DOHH2 (cell line): ENCODE measurements around the gene KCNQ1OT1.

ENCODE experiments used
- H3F3A ChIP-seq: fragments of 200-600 bp; sonication (generic), shearing (Covaris generic); 2 replicates; pipeline ENCODE4 v1.6.0; 2016; ENCODE audit warnings: antibody characterized with exemption, mild to moderate bottlenecking; ENCODE audit not compliant: control insufficient read depth, insufficient read depth
- H3K27ac ChIP-seq: fragments of 200-600 bp; sonication (generic); 2 replicates; pipeline ENCODE4 v1.5.1; 2014; ENCODE audit warnings: low read depth, mild to moderate bottlenecking, low read length, moderate library complexity
- H3K27me3 ChIP-seq: fragments of 200-600 bp; sonication (generic); 2 replicates; pipeline ENCODE4 v1.6.1; 2014; ENCODE audit warnings: mild to moderate bottlenecking, low read length, mixed read lengths; ENCODE audit not compliant: control insufficient read depth
- H3K36me3 ChIP-seq: fragments of 200-600 bp; sonication (generic); 2 replicates; pipeline ENCODE4 v1.6.1; 2014; ENCODE audit warnings: mild to moderate bottlenecking, low read length, moderate library complexity, mixed read lengths; ENCODE audit not compliant: control insufficient read depth
- H3K4me1 ChIP-seq: fragments of 200-600 bp; sonication (generic); 2 replicates; pipeline ENCODE4 v1.6.1; 2014; ENCODE audit warnings: mild to moderate bottlenecking, low read length, mixed read lengths; ENCODE audit not compliant: control insufficient read depth
- H3K4me2 ChIP-seq: fragments of 200-600 bp; sonication (generic); 2 replicates; pipeline ENCODE4 v1.6.0; 2014; ENCODE audit warnings: mild to moderate bottlenecking, low read length, moderate library complexity
- H3K4me3 ChIP-seq: fragments of 200-600 bp; sonication (generic); 2 replicates; pipeline ENCODE4 v1.5.1; 2014; ENCODE audit warnings: mild to moderate bottlenecking, low read length, mixed read lengths
- H3K79me2 ChIP-seq: fragments of 200-600 bp; sonication (generic); 2 replicates; pipeline ENCODE4 v1.6.1; 2014; ENCODE audit warnings: mild to moderate bottlenecking, low read length, mixed read lengths; ENCODE audit not compliant: control insufficient read depth
- H3K9me2 ChIP-seq: fragments of 200-600 bp; sonication (generic); replicated peaks from 2 replicates; pipeline ENCODE4 v1.6.1; 2014; ENCODE audit warnings: mild to moderate bottlenecking, low read length, mixed read lengths; ENCODE audit not compliant: control insufficient read depth
- H3K9me3 ChIP-seq: fragments of 200-600 bp; sonication (generic); 2 replicates; pipeline ENCODE4 v1.6.1; 2014; ENCODE audit warnings: antibody characterized with exemption, low read length, mixed read lengths; ENCODE audit not compliant: control insufficient read depth, insufficient read depth
- H4K20me1 ChIP-seq: fragments of 200-600 bp; sonication (generic); 2 replicates; pipeline ENCODE4 v1.6.0; 2014; ENCODE audit warnings: low read depth, mild to moderate bottlenecking, antibody characterized with exemption, low read length, moderate library complexity; ENCODE audit not compliant: control insufficient read depth, insufficient read depth
- CTCF ChIP-seq: fragments of 200-600 bp; sonication (generic); IDR thresholded peaks from one replicate; pipeline ENCODE4 v1.5.1; 2014; ENCODE audit warnings: antibody characterized with exemption, mild to moderate bottlenecking, low read depth, low read length; ENCODE audit not compliant: poor library complexity, severe bottlenecking
- EZH2phosphoT487 ChIP-seq: fragments of 200-600 bp; sonication (generic); IDR thresholded peaks from 2 replicates; pipeline ENCODE4 v1.6.1; 2017; ENCODE audit warnings: borderline replicate concordance, mild to moderate bottlenecking, antibody characterized with exemption, low read length, moderate library complexity, mixed read lengths

KCNQ1OT1 gene

GRCh38 chr11:2579315-2580060 lies 120.3 kb downstream of the KCNQ1OT1 start:
- Histone ChIP-seq H3K36me3 (no peaks in the 10 kb centered on the region), H3K4me3 (no peak overlapping the region), H4K20me1 (no peaks in the 10 kb centered on the region), H3K27ac (no peak overlapping the region), H3K4me2 (no peak overlapping the region), H3K79me2 (no peaks in the 10 kb centered on the region), H3K4me1 (no peaks in the 10 kb centered on the region), H3F3A (no peaks in the 10 kb centered on the region), H3K9me3 (no peaks in the 10 kb centered on the region), H3K27me3 (no peaks in the 10 kb centered on the region), H3K9me2 (no peaks in the 10 kb centered on the region)
- no peak for TF ChIP-seq EZH2phosphoT487
- no peak for TF ChIP-seq CTCF

GRCh38 chr11:2578929-2579270 lies 120.9 kb downstream of the KCNQ1OT1 start:
- H4K20me1 ChIP-seq = no peaks in the 10 kb centered on the region
- TF ChIP-seq CTCF (no peak), EZH2phosphoT487 (no peak)

DNA sequence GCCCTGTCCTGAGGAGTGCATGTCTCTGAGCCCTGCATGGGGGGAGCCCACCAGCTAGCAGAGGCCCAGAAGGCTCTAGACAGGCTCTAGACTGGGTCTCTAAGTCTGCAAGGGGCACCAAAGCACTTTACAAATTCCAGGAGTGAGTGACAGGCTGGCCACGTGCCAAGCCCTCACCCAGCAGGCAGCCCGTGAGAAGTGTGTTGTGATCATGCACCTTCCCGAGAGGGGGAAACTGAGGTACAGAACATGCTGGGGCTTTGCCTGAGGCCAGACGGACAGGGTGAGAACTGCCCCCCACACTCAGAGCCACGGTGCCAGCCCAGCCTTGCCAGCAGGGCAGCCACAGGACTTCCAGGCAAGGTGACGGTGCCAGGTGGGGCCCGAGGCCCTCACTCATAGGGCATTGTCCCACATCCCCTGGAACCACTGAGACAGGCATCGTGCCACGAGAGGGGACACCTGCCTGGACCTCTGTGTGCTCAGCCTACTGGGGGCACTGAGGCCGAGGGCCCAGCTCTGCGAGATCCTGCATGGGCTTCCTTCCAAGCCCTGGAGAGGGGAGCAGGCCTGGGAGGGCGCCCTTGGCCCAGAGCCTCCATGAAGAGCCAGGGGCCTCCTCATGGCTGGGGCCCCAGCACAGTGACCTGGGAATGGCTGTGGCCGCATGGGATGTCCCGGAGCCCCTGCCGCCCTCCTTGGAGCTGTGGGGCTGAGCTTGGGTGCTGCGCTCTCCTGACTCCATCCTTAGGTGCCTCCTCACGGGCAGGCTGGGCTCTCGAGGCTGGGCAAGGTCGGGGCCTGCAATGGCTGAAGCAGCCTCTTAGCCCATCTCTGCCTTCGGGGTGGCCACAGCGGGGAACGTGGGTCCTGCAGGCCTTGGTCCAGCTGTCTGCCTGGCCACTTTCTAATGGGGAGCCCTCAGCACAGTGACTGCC lies 121.5 kb downstream of the KCNQ1OT1 start:
- Histone ChIP-seq H3K36me3 (no peaks in the 10 kb centered on the region), H3K4me2 (no peak overlapping the region), H3K4me1 (no peaks in the 10 kb centered on the region), H3K27ac (no peak overlapping the region), H3K9me2 (no peaks in the 10 kb centered on the region), H3K79me2 (no peaks in the 10 kb centered on the region), H3K27me3 (no peaks in the 10 kb centered on the region), H3F3A (no peaks in the 10 kb centered on the region), H3K9me3 (no peaks in the 10 kb centered on the region), H3K4me3 (no peak overlapping the region), H4K20me1 (no peaks in the 10 kb centered on the region)
- TF ChIP-seq CTCF (no peak), EZH2phosphoT487 (no peak)

More at GRCh38 chr11:2578929-2579270, 120.9 kb downstream of the KCNQ1OT1 start:
- no peaks in the 10 kb centered on the region for H3K9me2 ChIP-seq
- H3K27ac ChIP-seq = no peak overlapping the region
- H3K27me3 ChIP-seq = no peaks in the 10 kb centered on the region
- H3K4me2 ChIP-seq = no peak overlapping the region
- no peak overlapping the region for H3K4me3 ChIP-seq
- H3F3A ChIP-seq = no peaks in the 10 kb centered on the region
- H3K79me2 ChIP-seq = no peaks in the 10 kb centered on the region
- no peaks in the 10 kb centered on the region for H3K4me1 ChIP-seq
- H3K9me3 ChIP-seq = no peaks in the 10 kb centered on the region
- no peaks in the 10 kb centered on the region for H3K36me3 ChIP-seq
